GM12878 (cell line): Measurements from ENCODE around the gene RRP36. TPM values are rescaled to one million over a fixed set of nuclear protein-coding genes. Genes with fewer than 3 reads are reported as not detected.

Experiments used
- ATAC-seq: fragments of 200-7000 bp; cut with Tn5 transposase; 3 replicates; pipeline ENCODE4 v1.9.1; 2020; ENCODE audit warnings: mild to moderate bottlenecking, moderate library complexity
- BruUV-seq: library from RNA; stranded (reverse); fragments of 400-500 nt; replicated peaks from 2 replicates; lab custom pipeline; 2021; lab: Mats Ljungman, UMichigan
- CTCF ChIA-PET: fragments of 300-600 bp; sonication (Branson Sonifier 250); formaldehyde crosslinking; extraction: SDS; loops from one replicate; lab custom pipeline; 2021; ENCODE audit warnings: inconsistent platforms; lab: Yijun Ruan, JAX
- POLR2A ChIA-PET: fragments of 350-600 bp; formaldehyde crosslinking; extraction: SDS; loops from one replicate; lab custom pipeline; 2021; ENCODE audit warnings: inconsistent platforms; lab: Charles Lee
- RAD21 ChIA-PET: fragments of 300-600 bp; sonication (Branson Sonifier 250); formaldehyde crosslinking; loops from one replicate; lab custom pipeline; 2023; ENCODE audit warnings: antibody characterized with exemption; ENCODE audit not compliant: unreplicated experiment; lab: Charles Lee
- SMC1A ChIA-PET: fragments of 300-600 bp; sonication (Branson Sonifier 250); formaldehyde crosslinking; loops from one replicate; lab custom pipeline; 2023; ENCODE audit not compliant: unreplicated experiment, uncharacterized antibody; lab: Charles Lee
- DNase-seq: peaks from one replicate; pipeline ENCODE4 v3.0.0-alpha.2; 2011; ENCODE audit warnings: low read depth, low spot score
- FAIRE-seq: peaks from 3 replicates; lab custom pipeline; 2011; peaks lifted over from hg19 to GRCh38; lab: Jason Lieb, UNC
- H2AFZ ChIP-seq: 2 replicates; pipeline ENCODE4 v1.6.0; 2011; ENCODE audit warnings: low read depth, low read length, control low read depth; ENCODE audit not compliant: control insufficient read depth
- H3K27ac ChIP-seq: 2 replicates; pipeline ENCODE4 v1.5.1; 2011; ENCODE audit warnings: control low read depth; ENCODE audit not compliant: control insufficient read depth, insufficient read depth
- H3K27me3 ChIP-seq, 2 experiments: replicated peaks in 1 of 2; 2 replicates each; pipeline versions ENCODE4 v1.6.0 to v1.6.1; 2011; ENCODE audit warnings: low read length in 1 of 2; ENCODE audit not compliant: control insufficient read depth in 2 of 2, insufficient read depth in 2 of 2
- H3K36me3 ChIP-seq, 2 experiments: 2 replicates each; pipeline ENCODE4 v1.5.1; 2011; ENCODE audit warnings: low read length in 1 of 2; ENCODE audit not compliant: control insufficient read depth in 2 of 2, insufficient read depth in 2 of 2
- H3K4me1 ChIP-seq: 2 replicates; pipeline ENCODE4 v1.6.1; 2011; ENCODE audit warnings: mild to moderate bottlenecking, low read length, moderate library complexity, mixed read lengths; ENCODE audit not compliant: control insufficient read depth, insufficient read depth
- H3K4me2 ChIP-seq: 2 replicates; pipeline ENCODE4 v1.6.0; 2011; ENCODE audit warnings: control low read depth; ENCODE audit not compliant: control insufficient read depth, insufficient read depth
- H3K4me3 ChIP-seq: fragments of 200-600 bp; sonication (generic); 2 replicates; pipeline ENCODE4 v1.5.1; 2016
- H3K79me2 ChIP-seq: 2 replicates; pipeline ENCODE4 v1.6.0; 2011; ENCODE audit warnings: low read length; ENCODE audit not compliant: control insufficient read depth, insufficient read depth
- H3K9ac ChIP-seq: 2 replicates; pipeline ENCODE4 v1.8.0; 2011; ENCODE audit warnings: low read length, control low read depth, mixed read lengths; ENCODE audit not compliant: control insufficient read depth, insufficient read depth
- H3K9me3 ChIP-seq: replicated peaks from 3 replicates; pipeline ENCODE4 v1.5.1; 2011; ENCODE audit warnings: mild to moderate bottlenecking, low read length; ENCODE audit not compliant: control insufficient read depth, insufficient read depth
- H4K20me1 ChIP-seq: 2 replicates; pipeline ENCODE4 v1.6.0; 2011; ENCODE audit not compliant: control insufficient read depth, insufficient read depth
- CHD2 ChIP-seq: IDR thresholded peaks from 2 replicates; pipeline ENCODE4 v1.6.1; 2011; ENCODE audit warnings: low read depth, low read length, improper control_type of control experiment, borderline replicate concordance
- CREM ChIP-seq: IDR thresholded peaks from 2 replicates; pipeline ENCODE4 v1.6.1; 2014; ENCODE audit warnings: antibody characterized with exemption, low read depth
- E2F8 ChIP-seq: fragments of 450-650 bp; IDR thresholded peaks from 2 replicates; pipeline ENCODE4 v1.6.1; 2018; ENCODE audit warnings: mild to moderate bottlenecking, low read depth, moderate library complexity; ENCODE audit not compliant: partially characterized antibody
- FOS ChIP-seq: IDR thresholded peaks from 3 replicates; pipeline ENCODE4 v1.6.1; 2011; ENCODE audit warnings: borderline replicate concordance; ENCODE audit not compliant: insufficient read length; ENCODE audit errors: extremely low read depth
- IKZF1 ChIP-seq: fragments of 450-650 bp; conservative IDR thresholded peaks from 2 replicates; pipeline ENCODE4 v1.6.1; 2017; ENCODE audit warnings: antibody characterized with exemption, mild to moderate bottlenecking
- POLR2AphosphoS5 ChIP-seq: IDR thresholded peaks from 2 replicates; pipeline ENCODE4 v1.6.1; 2011; ENCODE audit warnings: mild to moderate bottlenecking, low read length, inconsistent platforms
- REST ChIP-seq: IDR thresholded peaks from 2 replicates; pipeline ENCODE4 v1.6.1; 2012; ENCODE audit warnings: mild to moderate bottlenecking, low read depth, low read length
- WRNIP1 ChIP-seq: IDR thresholded peaks from 2 replicates; pipeline ENCODE4 v1.6.1; 2011; ENCODE audit warnings: low read depth, low read length, improper control_type of control experiment, borderline replicate concordance
- WGBS: methylation state at CpG from one replicate; pipeline ENCODE4 v1.1.6; 2016; ENCODE audit warnings: low lambda C conversion rate; ENCODE audit not compliant: insufficient replicate concordance, insufficient coverage; ENCODE audit errors: missing lambda C conversion rate; 5-methylcytosine and 5-hydroxymethylcytosine counted together
- in situ Hi-C: fragments of 300-500 bp; cut with MboI; formaldehyde crosslinking; loops from 9 replicates; pipeline ENCODE4 v1.14.3; 2018; ENCODE audit warnings: mixed read lengths
- intact Hi-C: fragments of 100-400 bp; cut with micrococcal nuclease; formaldehyde crosslinking; loops from one replicate; pipeline ENCODE4 v1.14.2; 2022; ENCODE audit not compliant: unreplicated experiment
- polyA plus RNA-seq, 11 experiments: library from polyadenylated mRNA; depleted of rRNA in 4 of 11; unstranded in 6 of 11; stranded (reverse) in 5 of 11; fragments of >200 nt; fragmentation: Nextera tagmentation in 4 of 11; fragmentation: Illumina TruSeq in 1 of 11; extraction: Ambion mirVana in 4 of 11; extraction: Trizol in 1 of 11; gene quantifications; 1 replicate in 1 of 11; 2 replicates in 10 of 11; pipeline versions ENCODE4 v1.2.1 to v1.2.3, GENCODE V29; 2011 to 2016; ENCODE audit warnings: inconsistent platforms in 2 of 11, missing spikeins in 2 of 11, low read depth in 1 of 11
- total RNA-seq, 4 experiments: library from RNA; depleted of rRNA in 3 of 4; stranded (reverse); fragments of >200 nt in 3 of 4; fragmentation: Illumina TruSeq in 1 of 4; extraction: Trizol in 1 of 4; gene quantifications; 2 replicates each; pipeline versions ENCODE4 v1.2.1 to v1.2.3, GENCODE V29; 2013 to 2021
- TF ChIP-seq, protein P1 (sequence below): fragments of 450-650 bp; formaldehyde crosslinking; IDR thresholded peaks from 2 replicates; pipeline ENCODE4 v1.4.0; 2020; ENCODE audit warnings: mild to moderate bottlenecking, moderate library complexity

The RRP36 gene
- total and polyA plus RNA-seq, 10 of the 15 experiments (the other 5 are each of a cell fraction or from before 2014, with no cell fraction given): 17.6 to 101 (median 69.7) TPM

GRCh38 chr6:42988486-42989020 lies 32.9 kb upstream of the RRP36 start:
- Histone ChIP-seq H3K4me3 (no peak overlapping the region), H3K9me3 (no peaks in the 10 kb centered on the region), H3K79me2 (peaks cover 14% of the 10 kb centered on the region), H3K27me3 (no peaks in the 10 kb centered on the region), H3K4me2 (no peak overlapping the region), H4K20me1 (no peaks in the 10 kb centered on the region), H2AFZ (no peak overlapping the region), H3K27ac (no peak overlapping the region), H3K4me1 (peaks cover 16% of the 10 kb centered on the region), H3K36me3 (peaks cover 2 to 8% of the 10 kb centered on the region in 2 experiments; a peak in 2 of 4 replicates), H3K9ac (no peak overlapping the region)
- intact Hi-C loops (no loop called here), in situ Hi-C loops (no loop called here)
- ATAC-seq (no peak), DNase-seq (no peak), FAIRE-seq (no peak)
- ChIA-PET CTCF (interaction anchor here (0.6 to 1.2 kb wide), 4 partner anchors 28 to 140 kb away, joined by 3 to 4 read pairs (median 3); no protein-coding TSS in a partner anchor), SMC1A (interaction anchor here (0.7 to 1.7 kb wide), 7 partner anchors 11 to 159 kb away, joined by 3 to 6 read pairs (median 3); no protein-coding TSS in a partner anchor), POLR2A (interaction anchor here (0.5 to 1.9 kb wide), 4 partner anchors 9 to 469 kb away, joined by 4 to 6 read pairs (median 4); partner anchors contain the start of gene PEX6), RAD21 (interaction anchor here (0.6 to 1.5 kb wide), 2 partner anchors 11 to 95 kb away, joined by 3 read pairs; no protein-coding TSS in a partner anchor)
- WGBS: 100% methylated on average over 1 of the region's 1 CpG
- no TSS peak for BruUV-seq
- no peak for TF ChIP-seq POLR2AphosphoS5
- no peak for TF ChIP-seq WRNIP1
- no peak for TF ChIP-seq CREM
- no peak for TF ChIP-seq IKZF1
- TF ChIP-seq FOS: no peak
- TF ChIP-seq, protein P1, sequence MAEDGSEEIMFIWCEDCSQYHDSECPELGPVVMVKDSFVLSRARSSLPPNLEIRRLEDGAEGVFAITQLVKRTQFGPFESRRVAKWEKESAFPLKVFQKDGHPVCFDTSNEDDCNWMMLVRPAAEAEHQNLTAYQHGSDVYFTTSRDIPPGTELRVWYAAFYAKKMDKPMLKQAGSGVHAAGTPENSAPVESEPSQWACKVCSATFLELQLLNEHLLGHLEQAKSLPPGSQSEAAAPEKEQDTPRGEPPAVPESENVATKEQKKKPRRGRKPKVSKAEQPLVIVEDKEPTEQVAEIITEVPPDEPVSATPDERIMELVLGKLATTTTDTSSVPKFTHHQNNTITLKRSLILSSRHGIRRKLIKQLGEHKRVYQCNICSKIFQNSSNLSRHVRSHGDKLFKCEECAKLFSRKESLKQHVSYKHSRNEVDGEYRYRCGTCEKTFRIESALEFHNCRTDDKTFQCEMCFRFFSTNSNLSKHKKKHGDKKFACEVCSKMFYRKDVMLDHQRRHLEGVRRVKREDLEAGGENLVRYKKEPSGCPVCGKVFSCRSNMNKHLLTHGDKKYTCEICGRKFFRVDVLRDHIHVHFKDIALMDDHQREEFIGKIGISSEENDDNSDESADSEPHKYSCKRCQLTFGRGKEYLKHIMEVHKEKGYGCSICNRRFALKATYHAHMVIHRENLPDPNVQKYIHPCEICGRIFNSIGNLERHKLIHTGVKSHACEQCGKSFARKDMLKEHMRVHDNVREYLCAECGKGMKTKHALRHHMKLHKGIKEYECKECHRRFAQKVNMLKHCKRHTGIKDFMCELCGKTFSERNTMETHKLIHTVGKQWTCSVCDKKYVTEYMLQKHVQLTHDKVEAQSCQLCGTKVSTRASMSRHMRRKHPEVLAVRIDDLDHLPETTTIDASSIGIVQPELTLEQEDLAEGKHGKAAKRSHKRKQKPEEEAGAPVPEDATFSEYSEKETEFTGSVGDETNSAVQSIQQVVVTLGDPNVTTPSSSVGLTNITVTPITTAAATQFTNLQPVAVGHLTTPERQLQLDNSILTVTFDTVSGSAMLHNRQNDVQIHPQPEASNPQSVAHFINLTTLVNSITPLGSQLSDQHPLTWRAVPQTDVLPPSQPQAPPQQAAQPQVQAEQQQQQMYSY (CRISPR knock-in tag): no peak
- TF ChIP-seq E2F8: no peak
- TF ChIP-seq CHD2: no peak
- TF ChIP-seq REST: no peak
